GM23338 (cell line): ENCODE data around the gene DIP2C. TPM values are rescaled to one million over a fixed set of nuclear protein-coding genes. Genes with fewer than 3 reads are reported as not detected.

Experiments used
- ATAC-seq: fragments of 200-7000 bp; cut with Tn5 transposase; 3 replicates; pipeline ENCODE4 v1.9.1; 2020
- DNase-seq: peaks from one replicate; pipeline ENCODE4 v3.0.0-alpha.2; 2015; ENCODE audit warnings: low spot score
- H2AFZ ChIP-seq: fragments of 200-600 bp; sonication (generic); 2 replicates; pipeline ENCODE4 v1.8.0; 2016; ENCODE audit warnings: antibody characterized with exemption, mild to moderate bottlenecking, moderate library complexity
- H3F3A ChIP-seq: fragments of 200-600 bp; sonication (generic); replicated peaks from 2 replicates; pipeline ENCODE4 v1.8.0; 2017; ENCODE audit warnings: antibody characterized with exemption, mixed run types, low read depth
- H3K27ac ChIP-seq: fragments of 200-600 bp; sonication (generic); 2 replicates; pipeline ENCODE4 v1.6.1; 2016; ENCODE audit warnings: low read depth
- H3K27me3 ChIP-seq: fragments of 200-600 bp; sonication (generic); 2 replicates; pipeline ENCODE4 v1.8.0; 2016; ENCODE audit warnings: mild to moderate bottlenecking, mixed run types, moderate library complexity; ENCODE audit not compliant: insufficient read depth
- H3K36me3 ChIP-seq: fragments of 200-600 bp; sonication (generic); 2 replicates; pipeline ENCODE4 v1.8.0; 2016; ENCODE audit warnings: mild to moderate bottlenecking; ENCODE audit not compliant: insufficient read depth
- H3K4me1 ChIP-seq: fragments of 200-600 bp; sonication (generic); 2 replicates; pipeline ENCODE4 v1.8.0; 2016; ENCODE audit warnings: mild to moderate bottlenecking, moderate library complexity; ENCODE audit not compliant: insufficient read depth
- H3K4me2 ChIP-seq: fragments of 200-600 bp; sonication (generic); 2 replicates; pipeline ENCODE4 v1.7.1; 2017; ENCODE audit warnings: mixed run types
- H3K4me3 ChIP-seq: fragments of 200-600 bp; sonication (generic); 2 replicates; pipeline ENCODE4 v1.6.1; 2016; ENCODE audit warnings: mixed run types
- H3K79me2 ChIP-seq: fragments of 200-600 bp; sonication (generic); replicated peaks from 2 replicates; pipeline ENCODE4 v1.8.0; 2017; ENCODE audit warnings: mild to moderate bottlenecking; ENCODE audit not compliant: insufficient read depth
- H3K9me2 ChIP-seq: fragments of 200-600 bp; sonication (generic); 2 replicates; pipeline ENCODE4 v1.8.0; 2017; ENCODE audit not compliant: insufficient read depth
- H4K20me1 ChIP-seq: fragments of 200-600 bp; sonication (generic); replicated peaks from 2 replicates; pipeline ENCODE4 v1.8.0; 2017; ENCODE audit warnings: mild to moderate bottlenecking; ENCODE audit not compliant: insufficient read depth
- H3K27ac Mint-ChIP-seq: 2 replicates; pipeline ENCODE4 v1.8.0; 2020; ENCODE audit warnings: inconsistent platforms, mild to moderate bottlenecking, moderate library complexity, mixed read lengths
- H3K27me3 Mint-ChIP-seq: 3 replicates; pipeline ENCODE4 v1.8.0; 2022; ENCODE audit warnings: low read depth, mild to moderate bottlenecking, moderate library complexity, mixed read lengths, inconsistent platforms; ENCODE audit not compliant: insufficient read depth, poor library complexity
- H3K36me3 Mint-ChIP-seq: 3 replicates; pipeline ENCODE4 v1.8.0; 2021; ENCODE audit warnings: low read depth, mild to moderate bottlenecking, inconsistent platforms, moderate library complexity, mixed read lengths
- H3K4me1 Mint-ChIP-seq: 3 replicates; pipeline ENCODE4 v1.8.0; 2020; ENCODE audit warnings: mild to moderate bottlenecking, inconsistent platforms, mixed read lengths
- H3K4me3 Mint-ChIP-seq: 3 replicates; pipeline ENCODE4 v1.8.0; 2021; ENCODE audit warnings: moderate library complexity, mild to moderate bottlenecking, inconsistent platforms, mixed read lengths
- H3K9me3 Mint-ChIP-seq: 3 replicates; pipeline ENCODE4 v1.8.0; 2020; ENCODE audit warnings: moderate library complexity, mild to moderate bottlenecking, inconsistent platforms, mixed read lengths
- CREB1 ChIP-seq: fragments of 250-450 bp; sonication (Bioruptor Pico); IDR thresholded peaks from 2 replicates; pipeline ENCODE4 v1.5.0; 2020; ENCODE audit warnings: low read depth, mild to moderate bottlenecking, moderate library complexity
- EZH2 ChIP-seq: fragments of 200-600 bp; sonication (generic); IDR thresholded peaks from one replicate; pipeline ENCODE4 v1.8.0; 2017; ENCODE audit warnings: antibody characterized with exemption, mild to moderate bottlenecking, low read depth; ENCODE audit not compliant: unreplicated experiment
- EZH2phosphoT487 ChIP-seq: fragments of 200-600 bp; sonication (generic); IDR thresholded peaks from one replicate; pipeline ENCODE4 v1.8.1; 2018; ENCODE audit warnings: antibody characterized with exemption; ENCODE audit not compliant: unreplicated experiment
- JUNB ChIP-seq: IDR thresholded peaks from one replicate; pipeline ENCODE4 v1.6.1; 2016; ENCODE audit warnings: antibody characterized with exemption; ENCODE audit not compliant: unreplicated experiment
- NANOG ChIP-seq: IDR thresholded peaks from 2 replicates; pipeline ENCODE4 v1.6.1; 2016; ENCODE audit warnings: antibody characterized with exemption, borderline replicate concordance
- STAT1 ChIP-seq: IDR thresholded peaks from one replicate; pipeline ENCODE4 v1.6.1; 2016; ENCODE audit warnings: antibody characterized with exemption; ENCODE audit not compliant: unreplicated experiment
- ZNF114 ChIP-seq: fragments of 250-450 bp; sonication (Bioruptor Pico); IDR thresholded peaks from 2 replicates; pipeline ENCODE4 v1.5.0; 2020; ENCODE audit warnings: mild to moderate bottlenecking, moderate library complexity
- ZNF331 ChIP-seq: fragments of 250-450 bp; sonication (Bioruptor Pico); IDR thresholded peaks from 2 replicates; pipeline ENCODE4 v1.5.0; 2020; ENCODE audit warnings: low read depth, mild to moderate bottlenecking, moderate library complexity
- polyA plus RNA-seq: library from polyadenylated mRNA; unstranded; fragments of >200 nt; fragmentation: Nextera tagmentation; extraction: Ambion mirVana; gene quantifications from 2 replicates; pipeline ENCODE4 v1.2.1, GENCODE V29; 2016
- total RNA-seq: library from RNA; depleted of rRNA; stranded (reverse); fragments of >200 nt; shearing (Covaris generic); gene quantifications from 2 replicates; pipeline ENCODE4 v1.2.3, GENCODE V29; 2014
- TF ChIP-seq, protein P1 (sequence below): fragments of 250-450 bp; sonication (Bioruptor Pico); IDR thresholded peaks from 2 replicates; pipeline ENCODE4 v1.5.0; 2020; ENCODE audit warnings: mild to moderate bottlenecking, moderate library complexity
- TF ChIP-seq, protein P2 (sequence below): IDR thresholded peaks from 2 replicates; pipeline ENCODE4 v1.6.1; 2016; ENCODE audit warnings: antibody characterized with exemption
- TF ChIP-seq, protein P3 (sequence below), 2 experiments: fragments of 200-600 bp in 1 of 2; sonication (generic) in 1 of 2; conservative IDR thresholded peaks; 2 replicates each; pipeline versions ENCODE4 v1.5.1 to v1.6.1; 2016 to 2017; ENCODE audit warnings: antibody characterized with exemption in 2 of 2, low read depth in 2 of 2, mild to moderate bottlenecking in 2 of 2, moderate library complexity in 1 of 2

Gene DIP2C
- total and polyA plus RNA-seq, 2 experiments from 2014 or later = 5.1 to 7.7 TPM

DNA sequence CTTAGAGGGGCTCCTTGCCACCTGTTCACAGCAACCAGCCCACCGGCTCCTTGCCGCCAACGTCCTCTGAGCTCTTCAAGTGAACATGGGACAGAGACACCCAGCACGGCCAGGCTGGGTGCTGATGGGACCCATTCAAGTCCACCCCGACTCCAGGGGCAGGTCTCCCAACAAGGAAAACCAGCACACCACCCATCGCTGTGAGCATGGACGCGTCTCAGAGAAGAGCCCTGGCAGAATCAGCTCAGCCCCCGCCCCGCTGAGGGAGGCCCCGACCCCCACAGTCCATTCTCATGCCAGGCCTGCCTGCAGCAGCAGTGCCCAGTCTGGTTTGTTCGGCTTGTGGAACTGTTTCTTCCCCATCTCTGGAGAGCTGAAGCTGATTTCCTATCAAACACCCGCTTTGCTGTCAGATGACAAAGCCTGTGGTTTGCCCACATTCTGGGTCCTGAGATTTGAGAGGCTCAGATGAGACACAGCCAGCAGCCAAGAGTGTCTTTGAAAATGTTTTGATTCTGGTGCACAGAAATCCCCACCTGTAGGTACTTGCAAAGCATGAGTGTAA is 337.6 kb downstream of the DIP2C start (continued):
- no peak for TF ChIP-seq EZH2
- TF ChIP-seq ZNF114 (CRISPR knock-in tag) = no peak
- TF ChIP-seq, protein P1, sequence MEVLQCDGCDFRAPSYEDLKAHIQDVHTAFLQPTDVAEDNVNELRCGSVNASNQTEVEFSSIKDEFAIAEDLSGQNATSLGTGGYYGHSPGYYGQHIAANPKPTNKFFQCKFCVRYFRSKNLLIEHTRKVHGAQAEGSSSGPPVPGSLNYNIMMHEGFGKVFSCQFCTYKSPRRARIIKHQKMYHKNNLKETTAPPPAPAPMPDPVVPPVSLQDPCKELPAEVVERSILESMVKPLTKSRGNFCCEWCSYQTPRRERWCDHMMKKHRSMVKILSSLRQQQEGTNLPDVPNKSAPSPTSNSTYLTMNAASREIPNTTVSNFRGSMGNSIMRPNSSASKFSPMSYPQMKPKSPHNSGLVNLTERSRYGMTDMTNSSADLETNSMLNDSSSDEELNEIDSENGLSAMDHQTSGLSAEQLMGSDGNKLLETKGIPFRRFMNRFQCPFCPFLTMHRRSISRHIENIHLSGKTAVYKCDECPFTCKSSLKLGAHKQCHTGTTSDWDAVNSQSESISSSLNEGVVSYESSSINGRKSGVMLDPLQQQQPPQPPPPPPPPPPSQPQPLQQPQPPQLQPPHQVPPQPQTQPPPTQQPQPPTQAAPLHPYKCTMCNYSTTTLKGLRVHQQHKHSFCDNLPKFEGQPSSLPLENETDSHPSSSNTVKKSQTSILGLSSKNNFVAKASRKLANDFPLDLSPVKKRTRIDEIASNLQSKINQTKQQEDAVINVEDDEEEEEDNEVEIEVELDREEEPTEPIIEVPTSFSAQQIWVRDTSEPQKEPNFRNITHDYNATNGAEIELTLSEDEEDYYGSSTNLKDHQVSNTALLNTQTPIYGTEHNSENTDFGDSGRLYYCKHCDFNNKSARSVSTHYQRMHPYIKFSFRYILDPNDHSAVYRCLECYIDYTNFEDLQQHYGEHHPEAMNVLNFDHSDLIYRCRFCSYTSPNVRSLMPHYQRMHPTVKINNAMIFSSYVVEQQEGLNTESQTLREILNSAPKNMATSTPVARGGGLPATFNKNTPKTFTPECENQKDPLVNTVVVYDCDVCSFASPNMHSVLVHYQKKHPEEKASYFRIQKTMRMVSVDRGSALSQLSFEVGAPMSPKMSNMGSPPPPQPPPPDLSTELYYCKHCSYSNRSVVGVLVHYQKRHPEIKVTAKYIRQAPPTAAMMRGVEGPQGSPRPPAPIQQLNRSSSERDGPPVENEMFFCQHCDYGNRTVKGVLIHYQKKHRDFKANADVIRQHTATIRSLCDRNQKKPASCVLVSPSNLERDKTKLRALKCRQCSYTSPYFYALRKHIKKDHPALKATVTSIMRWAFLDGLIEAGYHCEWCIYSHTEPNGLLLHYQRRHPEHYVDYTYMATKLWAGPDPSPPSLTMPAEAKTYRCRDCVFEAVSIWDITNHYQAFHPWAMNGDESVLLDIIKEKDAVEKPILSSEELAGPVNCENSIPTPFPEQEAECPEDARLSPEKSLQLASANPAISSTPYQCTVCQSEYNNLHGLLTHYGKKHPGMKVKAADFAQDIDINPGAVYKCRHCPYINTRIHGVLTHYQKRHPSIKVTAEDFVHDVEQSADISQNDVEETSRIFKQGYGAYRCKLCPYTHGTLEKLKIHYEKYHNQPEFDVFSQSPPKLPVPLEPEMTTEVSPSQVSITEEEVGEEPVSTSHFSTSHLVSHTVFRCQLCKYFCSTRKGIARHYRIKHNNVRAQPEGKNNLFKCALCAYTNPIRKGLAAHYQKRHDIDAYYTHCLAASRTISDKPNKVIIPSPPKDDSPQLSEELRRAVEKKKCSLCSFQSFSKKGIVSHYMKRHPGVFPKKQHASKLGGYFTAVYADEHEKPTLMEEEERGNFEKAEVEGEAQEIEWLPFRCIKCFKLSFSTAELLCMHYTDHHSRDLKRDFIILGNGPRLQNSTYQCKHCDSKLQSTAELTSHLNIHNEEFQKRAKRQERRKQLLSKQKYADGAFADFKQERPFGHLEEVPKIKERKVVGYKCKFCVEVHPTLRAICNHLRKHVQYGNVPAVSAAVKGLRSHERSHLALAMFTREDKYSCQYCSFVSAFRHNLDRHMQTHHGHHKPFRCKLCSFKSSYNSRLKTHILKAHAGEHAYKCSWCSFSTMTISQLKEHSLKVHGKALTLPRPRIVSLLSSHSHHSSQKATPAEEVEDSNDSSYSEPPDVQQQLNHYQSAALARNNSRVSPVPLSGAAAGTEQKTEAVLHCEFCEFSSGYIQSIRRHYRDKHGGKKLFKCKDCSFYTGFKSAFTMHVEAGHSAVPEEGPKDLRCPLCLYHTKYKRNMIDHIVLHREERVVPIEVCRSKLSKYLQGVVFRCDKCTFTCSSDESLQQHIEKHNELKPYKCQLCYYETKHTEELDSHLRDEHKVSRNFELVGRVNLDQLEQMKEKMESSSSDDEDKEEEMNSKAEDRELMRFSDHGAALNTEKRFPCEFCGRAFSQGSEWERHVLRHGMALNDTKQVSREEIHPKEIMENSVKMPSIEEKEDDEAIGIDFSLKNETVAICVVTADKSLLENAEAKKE (CRISPR knock-in tag) = no peak
- no peak for TF ChIP-seq NANOG
- TF ChIP-seq ZNF331 (CRISPR knock-in tag) = no peak
- TF ChIP-seq EZH2phosphoT487 = no peak
- TF ChIP-seq CREB1 = no peak
- TF ChIP-seq STAT1 = no peak
- TF ChIP-seq JUNB = no peak

DNA sequence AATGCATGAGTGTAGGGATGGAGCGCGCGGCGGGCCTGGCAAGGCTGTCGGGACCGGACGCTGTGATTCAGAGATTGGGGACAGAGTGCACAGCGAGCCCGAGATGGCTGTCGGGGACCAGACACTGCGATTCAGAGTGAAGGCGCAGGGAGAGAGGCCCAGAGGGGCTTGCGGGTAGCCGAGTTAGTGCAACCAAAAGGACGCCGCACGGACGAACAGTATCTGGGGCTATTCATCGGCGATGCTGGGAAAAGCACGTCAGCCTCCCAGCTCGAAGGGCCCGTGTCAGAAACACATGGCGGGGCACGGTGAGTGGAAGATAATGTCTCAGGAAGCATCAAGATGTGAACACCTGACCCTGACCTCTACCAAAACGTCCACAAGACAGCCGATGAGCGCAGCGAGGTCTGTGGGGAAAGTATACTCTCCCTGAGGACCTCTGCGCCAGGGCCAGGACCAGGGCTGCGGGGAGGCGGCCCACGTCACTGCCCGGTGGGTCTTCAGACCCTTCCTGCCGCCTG is 338.4 kb downstream of the DIP2C start:
- Histone ChIP-seq H2AFZ (no peak overlapping the region), H3F3A (no peaks in the 10 kb centered on the region), H3K27ac (no peak overlapping the region), H4K20me1 (no peaks in the 10 kb centered on the region), H3K27me3 (no peaks in the 10 kb centered on the region), H3K36me3 (no peaks in the 10 kb centered on the region), H3K9me2 (no peaks in the 10 kb centered on the region), H3K4me2 (no peak overlapping the region), H3K4me1 (no peaks in the 10 kb centered on the region), H3K4me3 (no peak overlapping the region), H3K79me2 (no peaks in the 10 kb centered on the region)
- no peak for DNase-seq
- no peak for ATAC-seq
- Mint-ChIP-seq H3K27ac (no peak overlapping the region; the same call in 1 of the 2 replicates), H3K27me3 (peaks cover 8% of the 10 kb centered on the region), H3K36me3 (peaks cover 5% of the 10 kb centered on the region; the same call in 1 of the 3 replicates), H3K4me1 (no peaks in the 10 kb centered on the region), H3K9me3 (peaks cover 5% of the 10 kb centered on the region; the same call in 1 of the 3 replicates), H3K4me3 (no peak overlapping the region)
- no peak for TF ChIP-seq ZNF331 (CRISPR knock-in tag)
- TF ChIP-seq EZH2 = no peak
- TF ChIP-seq, protein P2, sequence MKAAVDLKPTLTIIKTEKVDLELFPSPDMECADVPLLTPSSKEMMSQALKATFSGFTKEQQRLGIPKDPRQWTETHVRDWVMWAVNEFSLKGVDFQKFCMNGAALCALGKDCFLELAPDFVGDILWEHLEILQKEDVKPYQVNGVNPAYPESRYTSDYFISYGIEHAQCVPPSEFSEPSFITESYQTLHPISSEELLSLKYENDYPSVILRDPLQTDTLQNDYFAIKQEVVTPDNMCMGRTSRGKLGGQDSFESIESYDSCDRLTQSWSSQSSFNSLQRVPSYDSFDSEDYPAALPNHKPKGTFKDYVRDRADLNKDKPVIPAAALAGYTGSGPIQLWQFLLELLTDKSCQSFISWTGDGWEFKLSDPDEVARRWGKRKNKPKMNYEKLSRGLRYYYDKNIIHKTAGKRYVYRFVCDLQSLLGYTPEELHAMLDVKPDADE = no peak
- TF ChIP-seq STAT1 = no peak
- TF ChIP-seq ZNF114 (CRISPR knock-in tag) = no peak
- no peak for TF ChIP-seq EZH2phosphoT487
- TF ChIP-seq, protein P3, sequence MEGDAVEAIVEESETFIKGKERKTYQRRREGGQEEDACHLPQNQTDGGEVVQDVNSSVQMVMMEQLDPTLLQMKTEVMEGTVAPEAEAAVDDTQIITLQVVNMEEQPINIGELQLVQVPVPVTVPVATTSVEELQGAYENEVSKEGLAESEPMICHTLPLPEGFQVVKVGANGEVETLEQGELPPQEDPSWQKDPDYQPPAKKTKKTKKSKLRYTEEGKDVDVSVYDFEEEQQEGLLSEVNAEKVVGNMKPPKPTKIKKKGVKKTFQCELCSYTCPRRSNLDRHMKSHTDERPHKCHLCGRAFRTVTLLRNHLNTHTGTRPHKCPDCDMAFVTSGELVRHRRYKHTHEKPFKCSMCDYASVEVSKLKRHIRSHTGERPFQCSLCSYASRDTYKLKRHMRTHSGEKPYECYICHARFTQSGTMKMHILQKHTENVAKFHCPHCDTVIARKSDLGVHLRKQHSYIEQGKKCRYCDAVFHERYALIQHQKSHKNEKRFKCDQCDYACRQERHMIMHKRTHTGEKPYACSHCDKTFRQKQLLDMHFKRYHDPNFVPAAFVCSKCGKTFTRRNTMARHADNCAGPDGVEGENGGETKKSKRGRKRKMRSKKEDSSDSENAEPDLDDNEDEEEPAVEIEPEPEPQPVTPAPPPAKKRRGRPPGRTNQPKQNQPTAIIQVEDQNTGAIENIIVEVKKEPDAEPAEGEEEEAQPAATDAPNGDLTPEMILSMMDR (conservative IDR thresholded peaks at IDR 0.05; ENCODE audit: low read depth in 2 of 2) = no peak
